ENCODE results near the gene ATAD5. TPM values are rescaled to one million over a fixed set of nuclear protein-coding genes. Genes with fewer than 3 reads are reported as not detected.

ATAD5 gene
- total and polyA plus RNA-seq, 4 donors = 0.44 to 4.8 (median 1.4) TPM

- ATAC-seq (ENCODE audit: insufficient read depth, low FRiP score) (peak; percentile 28), DNase-seq (peak in 1 of 3 donors; percentile 13)
- no peak for TF ChIP-seq CTCF (IDR thresholded peaks at IDR 0.05; ENCODE audit: control extremely low read depth, extremely low read depth)
- H3K9ac ChIP-seq (ENCODE audit: insufficient read depth in 1 of 2, low read length in 2 of 2) = no peak overlapping the region
- no peaks in the 10 kb centered on the region for H3K36me3 ChIP-seq (ENCODE audit: control insufficient read depth in 4 of 4, insufficient read depth in 4 of 4, low read length in 4 of 4)
- H3K9me3 ChIP-seq (ENCODE audit: control insufficient read depth in 4 of 4, insufficient read depth in 3 of 4, low read length in 3 of 4) = no peaks in the 10 kb centered on the region
- peaks cover 0 to 41% (median 33%) of the 10 kb centered on the region in 3 donors for H3K27me3 ChIP-seq (ENCODE audit: control insufficient read depth in 3 of 3, insufficient read depth in 3 of 3, low read length in 2 of 3)
- H3K4me3 ChIP-seq = peak overlapping the region; percentile 35
- 4% methylated on average over 56 to 66 of the region's 66 CpGs for WGBS, 2 donors
- H3K27ac ChIP-seq (ENCODE audit: low read depth in 1 of 2, low read length in 1 of 2) = no peak overlapping the region
- peaks cover 0 to 7% (median 3%) of the 10 kb centered on the region in 5 donors for H3K4me1 ChIP-seq (ENCODE audit: control insufficient read depth in 5 of 5, insufficient read depth in 5 of 5, low read length in 5 of 5)
Measured at GRCh38 chr17:30922235-30923030, 90.7 kb downstream of the ATAD5 start.

DNA sequence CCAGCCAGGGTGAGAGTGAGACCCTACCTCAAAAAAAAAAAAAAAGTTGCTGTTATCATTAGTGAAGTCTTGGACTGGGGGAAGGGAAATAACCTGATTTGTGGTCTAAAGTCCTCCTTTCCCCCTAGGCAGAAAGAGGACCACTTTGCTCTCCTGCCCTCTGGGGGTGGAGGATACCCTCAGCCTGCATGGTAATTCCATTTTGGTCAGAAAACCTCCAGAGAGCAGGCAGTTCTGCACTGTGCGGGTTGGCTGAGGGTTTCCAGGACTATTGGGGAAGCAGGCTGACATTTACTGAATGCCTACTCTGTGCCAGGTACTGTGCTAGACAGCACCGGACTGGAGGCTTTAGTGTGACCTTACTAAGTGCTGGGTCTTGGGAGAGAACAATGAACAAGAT is 92.6 kb downstream of the ATAD5 start:
- no peaks in the 10 kb centered on the region for H3K36me3 ChIP-seq (ENCODE audit: control insufficient read depth in 4 of 4, insufficient read depth in 4 of 4, low read length in 4 of 4)
- H3K9me3 ChIP-seq (ENCODE audit: control insufficient read depth in 4 of 4, insufficient read depth in 3 of 4, low read length in 3 of 4) = no peaks in the 10 kb centered on the region
- peaks cover 0 to 8% (median 3%) of the 10 kb centered on the region in 5 donors for H3K4me1 ChIP-seq (ENCODE audit: control insufficient read depth in 5 of 5, insufficient read depth in 5 of 5, low read length in 5 of 5)
- ATAC-seq (ENCODE audit: insufficient read depth, low FRiP score) (no peak), DNase-seq (no peak)
- TF ChIP-seq CTCF (IDR thresholded peaks at IDR 0.05; ENCODE audit: control extremely low read depth, extremely low read depth) = no peak
- no peak overlapping the region for H3K27ac ChIP-seq (ENCODE audit: low read depth in 1 of 2, low read length in 1 of 2)
- WGBS, 2 donors = 73 to 75% methylated on average over 2 of the region's 2 CpGs
- peaks cover 0 to 39% (median 33%) of the 10 kb centered on the region in 3 donors for H3K27me3 ChIP-seq (ENCODE audit: control insufficient read depth in 3 of 3, insufficient read depth in 3 of 3, low read length in 2 of 3)
- H3K9ac ChIP-seq (ENCODE audit: insufficient read depth in 1 of 2, low read length in 2 of 2) = no peak overlapping the region
- no peak overlapping the region for H3K4me3 ChIP-seq

GRCh38 chr17:30926516-30926915 is 94.8 kb downstream of the ATAD5 start:
- 76 to 83% methylated on average over 6 of the region's 6 CpGs for WGBS, 2 donors
- H3K27me3 ChIP-seq (ENCODE audit: control insufficient read depth in 3 of 3, insufficient read depth in 3 of 3, low read length in 2 of 3) = peaks cover 0 to 24% (median 20%) of the 10 kb centered on the region in 3 donors
- DNase-seq (no peak), ATAC-seq (ENCODE audit: insufficient read depth, low FRiP score) (no peak)
- H3K4me3 ChIP-seq = no peak overlapping the region
- no peaks in the 10 kb centered on the region for H3K36me3 ChIP-seq (ENCODE audit: control insufficient read depth in 4 of 4, insufficient read depth in 4 of 4, low read length in 4 of 4)
- H3K27ac ChIP-seq (ENCODE audit: low read depth in 1 of 2, low read length in 1 of 2) = no peak overlapping the region
- H3K9ac ChIP-seq (ENCODE audit: insufficient read depth in 1 of 2, low read length in 2 of 2) = no peak overlapping the region
- TF ChIP-seq CTCF (IDR thresholded peaks at IDR 0.05; ENCODE audit: control extremely low read depth, extremely low read depth) = no peak
- H3K9me3 ChIP-seq (ENCODE audit: control insufficient read depth in 4 of 4, insufficient read depth in 3 of 4, low read length in 3 of 4) = no peaks in the 10 kb centered on the region
- peaks cover 0 to 11% (median 3%) of the 10 kb centered on the region in 5 donors for H3K4me1 ChIP-seq (ENCODE audit: control insufficient read depth in 5 of 5, insufficient read depth in 5 of 5, low read length in 5 of 5)

All from lung (tissue), 12 donors.